Transverse colon (tissue), 4 donors: ENCODE data around the gene ROCK2.

ENCODE experiments used
- EP300 ChIP-seq: sonication (generic); formaldehyde crosslinking; IDR thresholded peaks from one replicate; pipeline ENCODE4 v1.6.1; 2017; ENCODE audit warnings: antibody characterized with exemption, low read depth
- POLR2A ChIP-seq: fragments of 450-650 bp; IDR thresholded peaks from one replicate; pipeline ENCODE4 v1.6.1; 2016; ENCODE audit warnings: antibody characterized with exemption, mild to moderate bottlenecking, moderate library complexity
- POLR2AphosphoS5 ChIP-seq, 3 donors: sonication (generic); formaldehyde crosslinking; IDR thresholded peaks; one replicate each; pipeline ENCODE4 v1.6.1; 2016; ENCODE audit warnings: antibody characterized with exemption in 3 of 3
- TF ChIP-seq, protein P1 (sequence below), 5 experiments: fragments of 200-600 bp in 3 of 5; fragments of 450-650 bp in 2 of 5; sonication (generic) in 3 of 5; IDR thresholded peaks; 1 replicate in 2 of 5; 2 replicates in 3 of 5; pipeline ENCODE4 v1.5.1; 2016 to 2017; ENCODE audit warnings: antibody characterized with exemption in 5 of 5, inconsistent platforms in 3 of 5, mild to moderate bottlenecking in 2 of 5, moderate library complexity in 1 of 5

GRCh38 chr2:11298592-11298991 is 45.8 kb downstream of the ROCK2 start:
- TF ChIP-seq, protein P1, sequence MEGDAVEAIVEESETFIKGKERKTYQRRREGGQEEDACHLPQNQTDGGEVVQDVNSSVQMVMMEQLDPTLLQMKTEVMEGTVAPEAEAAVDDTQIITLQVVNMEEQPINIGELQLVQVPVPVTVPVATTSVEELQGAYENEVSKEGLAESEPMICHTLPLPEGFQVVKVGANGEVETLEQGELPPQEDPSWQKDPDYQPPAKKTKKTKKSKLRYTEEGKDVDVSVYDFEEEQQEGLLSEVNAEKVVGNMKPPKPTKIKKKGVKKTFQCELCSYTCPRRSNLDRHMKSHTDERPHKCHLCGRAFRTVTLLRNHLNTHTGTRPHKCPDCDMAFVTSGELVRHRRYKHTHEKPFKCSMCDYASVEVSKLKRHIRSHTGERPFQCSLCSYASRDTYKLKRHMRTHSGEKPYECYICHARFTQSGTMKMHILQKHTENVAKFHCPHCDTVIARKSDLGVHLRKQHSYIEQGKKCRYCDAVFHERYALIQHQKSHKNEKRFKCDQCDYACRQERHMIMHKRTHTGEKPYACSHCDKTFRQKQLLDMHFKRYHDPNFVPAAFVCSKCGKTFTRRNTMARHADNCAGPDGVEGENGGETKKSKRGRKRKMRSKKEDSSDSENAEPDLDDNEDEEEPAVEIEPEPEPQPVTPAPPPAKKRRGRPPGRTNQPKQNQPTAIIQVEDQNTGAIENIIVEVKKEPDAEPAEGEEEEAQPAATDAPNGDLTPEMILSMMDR (IDR thresholded peaks at IDR 0.05), result no peak
- TF ChIP-seq EP300, result no peak
- no peak for TF ChIP-seq POLR2AphosphoS5 (IDR thresholded peaks at IDR 0.05)
- no peak for TF ChIP-seq POLR2A
